ENCODE data around the gene CNOT11. TPM values are rescaled to one million over a fixed set of nuclear protein-coding genes. Genes with fewer than 3 reads are reported as not detected.

The CNOT11 gene
- total and polyA plus RNA-seq, 5 donors from 2014 or later, result 63.8 to 76.2 (median 69.0) TPM

DNA sequence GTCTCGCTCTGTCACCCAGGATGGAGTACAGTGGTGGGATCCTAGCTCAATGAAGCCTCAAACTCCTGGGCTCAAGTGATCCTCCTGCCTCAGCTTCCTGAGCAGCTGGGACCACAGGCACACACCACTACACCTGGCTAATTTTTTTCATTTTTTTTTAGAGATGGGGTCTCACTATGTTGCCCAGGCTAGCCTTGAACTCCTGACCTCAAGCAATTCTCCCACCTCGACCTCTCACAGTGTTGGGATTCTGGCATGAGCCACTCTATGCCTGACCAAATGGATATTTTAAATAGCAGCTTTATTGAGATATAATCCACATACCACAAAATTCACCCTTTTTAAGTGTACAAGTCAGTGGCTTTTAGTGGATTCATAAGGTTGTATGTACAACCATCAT lies 44.7 kb downstream of the CNOT11 start:
- no peak for DNase-seq
- peak overlapping the region; percentile 41 for H3K27ac ChIP-seq (ENCODE audit: insufficient read depth, low read length, poor library complexity, severe bottlenecking)
- Mint-ChIP-seq H3K4me1 (peaks cover 46 to 97% (median 72%) of the 10 kb centered on the region in 4 donors), H3K36me3 (peaks cover 26% of the 10 kb centered on the region), H3K9me3 (no peaks in the 10 kb centered on the region), H3K27me3 (no peaks in the 10 kb centered on the region), H3K27ac (peak overlapping the region in 2 of 3 donors; percentile 29 to 89), H3K4me3 (peak overlapping the region in 3 of 4 donors; percentile 54 to 70 (median 62))
- no peaks in the 10 kb centered on the region for H3K9me3 ChIP-seq (ENCODE audit: control insufficient read depth in 2 of 2, low read length in 2 of 2)
- H3K27me3 ChIP-seq (ENCODE audit: control insufficient read depth, insufficient read depth, low read length), result no peaks in the 10 kb centered on the region
- ATAC-seq (ENCODE audit: low read depth in 2 of 2), result no peak
- H3K36me3 ChIP-seq (ENCODE audit: control insufficient read depth, insufficient read depth, low read length), result peaks cover 37% of the 10 kb centered on the region
- H3K4me3 ChIP-seq (ENCODE audit: low read depth, low read length), result peak overlapping the region; percentile 54
- H3K4me1 ChIP-seq (ENCODE audit: control insufficient read depth, insufficient read depth, low read length, poor library complexity, severe bottlenecking), result peaks cover 84% of the 10 kb centered on the region

DNA sequence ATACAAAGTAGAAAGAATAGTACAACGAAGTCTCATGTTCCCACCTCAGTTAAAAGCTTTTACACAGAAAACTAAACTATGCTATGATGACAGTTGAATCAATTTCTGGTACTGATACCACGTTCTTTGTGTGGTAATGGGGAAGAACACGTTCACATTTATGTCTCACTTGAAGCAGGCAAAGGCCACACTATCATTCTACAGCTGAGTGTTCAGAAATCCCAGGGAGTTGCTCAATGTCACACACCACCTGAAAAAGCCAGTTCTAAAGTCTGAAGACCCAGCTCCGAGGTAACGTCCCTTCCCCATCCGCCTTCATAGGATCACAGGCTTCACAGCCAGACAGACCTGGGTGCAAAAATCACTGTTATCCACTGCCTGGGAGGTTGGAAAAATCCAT lies 46.9 kb downstream of the CNOT11 start:
- peaks cover 23% of the 10 kb centered on the region for H3K36me3 ChIP-seq (ENCODE audit: control insufficient read depth, insufficient read depth, low read length)
- Mint-ChIP-seq H3K27ac (peak overlapping the region in 2 of 3 donors; percentile 86 to 89), H3K9me3 (no peaks in the 10 kb centered on the region), H3K4me3 (peak overlapping the region; percentile 70 to 82 (median 71)), H3K27me3 (no peaks in the 10 kb centered on the region), H3K36me3 (peaks cover 25% of the 10 kb centered on the region), H3K4me1 (peaks cover 36 to 97% (median 78%) of the 10 kb centered on the region in 4 donors)
- no peaks in the 10 kb centered on the region for H3K9me3 ChIP-seq (ENCODE audit: control insufficient read depth in 2 of 2, low read length in 2 of 2)
- no peaks in the 10 kb centered on the region for H3K27me3 ChIP-seq (ENCODE audit: control insufficient read depth, insufficient read depth, low read length)
- peak overlapping the region; percentile 6 for H3K27ac ChIP-seq (ENCODE audit: insufficient read depth, low read length, poor library complexity, severe bottlenecking)
- DNase-seq (no peak), ATAC-seq (ENCODE audit: low read depth in 2 of 2) (no peak)
- H3K4me3 ChIP-seq (ENCODE audit: low read depth, low read length), result peak overlapping the region; percentile 48
- H3K4me1 ChIP-seq (ENCODE audit: control insufficient read depth, insufficient read depth, low read length, poor library complexity, severe bottlenecking), result peaks cover 91% of the 10 kb centered on the region

DNA sequence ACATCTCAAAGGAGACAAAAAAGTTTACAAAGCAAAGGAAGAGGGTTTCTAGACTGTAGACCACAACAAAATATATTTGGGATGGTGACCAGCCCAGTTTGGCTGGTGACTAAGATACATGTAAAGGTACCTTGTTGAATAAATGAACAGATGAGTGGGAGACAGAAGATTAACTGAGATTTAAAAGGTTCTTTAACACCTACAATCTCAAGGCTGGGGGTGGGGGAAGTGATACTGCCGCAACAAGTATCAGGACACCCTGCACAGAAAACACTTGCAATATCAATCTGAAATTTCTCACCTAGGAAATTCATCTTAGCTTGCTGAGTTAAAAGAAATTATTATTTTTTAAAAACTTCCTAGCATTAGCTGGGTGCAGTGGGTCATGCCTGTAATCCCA lies 47.5 kb downstream of the CNOT11 start:
- Mint-ChIP-seq H3K27ac (peak overlapping the region in 2 of 3 donors; percentile 86 to 89), H3K36me3 (peaks cover 21% of the 10 kb centered on the region)

DNA sequence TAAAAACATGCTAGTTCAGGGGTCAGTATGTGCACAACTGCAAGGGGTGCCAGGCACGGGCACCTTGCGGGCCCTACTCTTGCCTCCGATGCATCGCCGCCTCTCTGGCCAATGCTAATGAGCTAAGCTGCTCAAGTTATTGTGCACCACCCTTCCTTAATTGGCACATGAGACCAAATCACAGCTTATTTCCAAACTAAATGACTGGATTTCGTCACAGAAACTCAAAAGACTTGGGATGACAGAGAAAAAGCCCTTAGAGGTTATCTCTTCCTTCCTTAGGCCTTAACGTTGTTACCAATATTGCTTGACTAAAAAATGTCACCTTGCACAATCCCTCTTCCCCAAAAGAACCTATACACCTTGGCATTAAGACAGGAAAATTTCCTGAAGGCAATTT lies 48.1 kb downstream of the CNOT11 start:
- Mint-ChIP-seq H3K9me3 (no peaks in the 10 kb centered on the region), H3K36me3 (peaks cover 27% of the 10 kb centered on the region), H3K4me1 (peaks cover 39 to 98% (median 83%) of the 10 kb centered on the region in 4 donors), H3K27me3 (no peaks in the 10 kb centered on the region), H3K27ac (peak overlapping the region in 1 of 3 donors; percentile 89), H3K4me3 (peak overlapping the region; percentile 70 to 88 (median 71))
- Histone ChIP-seq H3K27me3 (ENCODE audit: control insufficient read depth, insufficient read depth, low read length) (no peaks in the 10 kb centered on the region), H3K9me3 (ENCODE audit: control insufficient read depth in 2 of 2, low read length in 2 of 2) (no peaks in the 10 kb centered on the region), H3K4me1 (ENCODE audit: control insufficient read depth, insufficient read depth, low read length, poor library complexity, severe bottlenecking) (peaks cover 98% of the 10 kb centered on the region), H3K4me3 (ENCODE audit: low read depth, low read length) (peak overlapping the region; percentile 48), H3K27ac (ENCODE audit: insufficient read depth, low read length, poor library complexity, severe bottlenecking) (peak overlapping the region; percentile 51), H3K36me3 (ENCODE audit: control insufficient read depth, insufficient read depth, low read length) (peaks cover 18% of the 10 kb centered on the region)
- ATAC-seq (ENCODE audit: low read depth in 2 of 2) (no peak), DNase-seq (no peak)

More for the DNA sequence above, 47.5 kb downstream of the CNOT11 start:
- ATAC-seq (ENCODE audit: low read depth in 2 of 2) (no peak), DNase-seq (no peak)
- no peaks in the 10 kb centered on the region for H3K27me3 Mint-ChIP-seq
- Histone ChIP-seq H3K4me3 (ENCODE audit: low read depth, low read length) (peak overlapping the region; percentile 48), H3K27ac (ENCODE audit: insufficient read depth, low read length, poor library complexity, severe bottlenecking) (peak overlapping the region; percentile 51), H3K36me3 (ENCODE audit: control insufficient read depth, insufficient read depth, low read length) (peaks cover 18% of the 10 kb centered on the region), H3K27me3 (ENCODE audit: control insufficient read depth, insufficient read depth, low read length) (no peaks in the 10 kb centered on the region), H3K9me3 (ENCODE audit: control insufficient read depth in 2 of 2, low read length in 2 of 2) (no peaks in the 10 kb centered on the region), H3K4me1 (ENCODE audit: control insufficient read depth, insufficient read depth, low read length, poor library complexity, severe bottlenecking) (peaks cover 93% of the 10 kb centered on the region)
- H3K9me3 Mint-ChIP-seq, result no peaks in the 10 kb centered on the region
- H3K4me1 Mint-ChIP-seq, result peaks cover 37 to 97% (median 80%) of the 10 kb centered on the region in 4 donors
- H3K4me3 Mint-ChIP-seq, result peak overlapping the region; percentile 70 to 82 (median 71)

DNA sequence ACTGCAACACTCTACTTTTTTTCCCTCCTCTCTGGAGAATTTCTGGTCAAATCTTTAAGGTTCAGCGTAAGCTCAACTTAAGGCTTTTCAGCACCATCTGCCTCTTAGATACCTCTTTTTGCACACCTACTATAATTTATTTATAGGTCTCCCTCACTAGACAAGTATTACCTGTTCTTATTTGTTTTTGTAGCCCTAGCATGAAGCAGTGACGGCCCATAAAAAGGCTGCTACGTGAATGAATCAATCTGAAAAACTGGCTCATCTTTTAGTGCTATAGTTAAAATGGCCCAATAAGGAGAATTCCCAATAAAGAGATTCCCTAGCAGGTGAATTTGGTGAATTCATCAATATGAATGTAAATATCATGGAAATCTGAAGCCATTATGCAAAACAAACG lies 49.3 kb downstream of the CNOT11 start:
- peaks cover 33% of the 10 kb centered on the region for H3K36me3 Mint-ChIP-seq
- peaks cover 0 to 2% (median 0%) of the 10 kb centered on the region in 7 donors for H3K9me3 Mint-ChIP-seq
- Histone ChIP-seq H3K9me3 (ENCODE audit: control insufficient read depth in 2 of 2, low read length in 2 of 2) (no peaks in the 10 kb centered on the region), H3K4me1 (ENCODE audit: control insufficient read depth, insufficient read depth, low read length, poor library complexity, severe bottlenecking) (peaks cover 95% of the 10 kb centered on the region), H3K27me3 (ENCODE audit: control insufficient read depth, insufficient read depth, low read length) (no peaks in the 10 kb centered on the region), H3K36me3 (ENCODE audit: control insufficient read depth, insufficient read depth, low read length) (peaks cover 18% of the 10 kb centered on the region), H3K4me3 (ENCODE audit: low read depth, low read length) (peak overlapping the region; percentile 61), H3K27ac (ENCODE audit: insufficient read depth, low read length, poor library complexity, severe bottlenecking) (peak overlapping the region; percentile 51)
- H3K27me3 Mint-ChIP-seq, result no peaks in the 10 kb centered on the region
- ATAC-seq (ENCODE audit: low read depth in 2 of 2) (no peak), DNase-seq (no peak)
- peak overlapping the region; percentile 49 to 73 (median 71) for H3K4me3 Mint-ChIP-seq
- peaks cover 36 to 94% (median 79%) of the 10 kb centered on the region in 4 donors for H3K4me1 Mint-ChIP-seq
- peak overlapping the region in 2 of 3 donors; percentile 23 to 72 for H3K27ac Mint-ChIP-seq

DNA sequence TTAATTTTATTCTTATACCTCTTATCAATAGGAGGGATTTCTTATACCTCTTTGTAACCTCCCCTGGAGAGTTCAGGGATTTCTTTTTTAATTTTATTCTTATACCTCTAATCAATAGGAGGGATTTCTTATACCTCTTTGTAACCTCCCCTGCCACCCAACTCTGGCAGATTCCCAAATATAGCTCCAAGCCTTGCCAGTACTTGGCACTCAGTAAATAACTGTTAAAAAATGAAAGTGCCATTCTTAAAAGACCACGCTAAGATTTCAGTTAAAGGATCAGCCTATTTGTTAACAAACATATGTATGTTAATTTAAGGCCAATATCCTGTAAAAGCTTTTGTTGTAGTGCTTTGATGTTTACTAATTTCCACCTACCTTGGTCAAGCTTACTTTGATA lies 51.0 kb downstream of the CNOT11 start:
- peak overlapping the region; percentile 92 for H3K4me3 ChIP-seq (ENCODE audit: low read depth, low read length)
- DNase-seq (no peak), ATAC-seq (ENCODE audit: low read depth in 2 of 2) (no peak)
- peaks cover 30 to 80% (median 67%) of the 10 kb centered on the region in 4 donors for H3K4me1 Mint-ChIP-seq
- H3K4me1 ChIP-seq (ENCODE audit: control insufficient read depth, insufficient read depth, low read length, poor library complexity, severe bottlenecking), result peaks cover 82% of the 10 kb centered on the region
- H3K4me3 Mint-ChIP-seq, result peak overlapping the region; percentile 70 to 100 (median 85)
- peaks cover 18% of the 10 kb centered on the region for H3K36me3 ChIP-seq (ENCODE audit: control insufficient read depth, insufficient read depth, low read length)
- H3K9me3 ChIP-seq (ENCODE audit: control insufficient read depth in 2 of 2, low read length in 2 of 2), result no peaks in the 10 kb centered on the region
- H3K27me3 ChIP-seq (ENCODE audit: control insufficient read depth, insufficient read depth, low read length), result no peaks in the 10 kb centered on the region
- peak overlapping the region; percentile 82 to 97 (median 90) for H3K27ac Mint-ChIP-seq
- H3K27me3 Mint-ChIP-seq, result no peaks in the 10 kb centered on the region
- peak overlapping the region; percentile 19 for H3K27ac ChIP-seq (ENCODE audit: insufficient read depth, low read length, poor library complexity, severe bottlenecking)
- peaks cover 29% of the 10 kb centered on the region for H3K36me3 Mint-ChIP-seq
- peaks cover 0 to 2% (median 0%) of the 10 kb centered on the region in 7 donors for H3K9me3 Mint-ChIP-seq

DNA sequence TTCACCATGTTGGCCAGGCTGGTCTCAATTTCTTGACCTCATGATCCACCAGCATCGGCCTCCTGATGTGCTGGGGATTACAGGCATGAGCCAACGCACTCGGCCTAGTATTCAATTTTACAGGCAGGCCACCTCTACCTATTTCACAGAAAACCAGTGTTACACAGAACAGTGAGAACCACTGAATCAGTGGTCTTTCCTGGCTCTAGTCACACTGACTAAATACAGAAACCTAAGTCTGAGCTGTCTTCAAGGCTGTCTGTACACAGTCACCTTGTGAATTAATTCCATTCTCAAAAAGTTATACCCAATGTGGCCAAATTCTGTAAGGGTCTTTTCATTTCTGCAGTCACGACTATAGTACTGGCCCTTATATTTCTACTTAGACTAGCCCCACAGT lies 52.3 kb downstream of the CNOT11 start:
- Mint-ChIP-seq H3K27ac (peak overlapping the region; percentile 97 to 99 (median 98)), H3K9me3 (peaks cover 0 to 2% (median 0%) of the 10 kb centered on the region in 7 donors), H3K4me3 (peak overlapping the region; percentile 95 to 100 (median 96)), H3K4me1 (peaks cover 19 to 80% (median 61%) of the 10 kb centered on the region in 4 donors), H3K27me3 (no peaks in the 10 kb centered on the region), H3K36me3 (peaks cover 29% of the 10 kb centered on the region)
- Histone ChIP-seq H3K27me3 (ENCODE audit: control insufficient read depth, insufficient read depth, low read length) (no peaks in the 10 kb centered on the region), H3K9me3 (ENCODE audit: control insufficient read depth in 2 of 2, low read length in 2 of 2) (no peaks in the 10 kb centered on the region), H3K4me1 (ENCODE audit: control insufficient read depth, insufficient read depth, low read length, poor library complexity, severe bottlenecking) (peaks cover 76% of the 10 kb centered on the region), H3K36me3 (ENCODE audit: control insufficient read depth, insufficient read depth, low read length) (peaks cover 15% of the 10 kb centered on the region), H3K4me3 (ENCODE audit: low read depth, low read length) (peak overlapping the region; percentile 92), H3K27ac (ENCODE audit: insufficient read depth, low read length, poor library complexity, severe bottlenecking) (peak overlapping the region; percentile 96)
- DNase-seq, result no peak
- no peak for ATAC-seq (ENCODE audit: low read depth in 2 of 2)

Measured in CD4-positive, CD25-positive, alpha-beta regulatory T cell (primary cell).